Measurements from ENCODE around the gene CCDC141. TPM values are rescaled to one million over a fixed set of nuclear protein-coding genes. Genes with fewer than 3 reads are reported as not detected.

Gene CCDC141
- total and polyA plus RNA-seq, 2 donors (not counting 3 experiments of a cell fraction or from before 2014, with no cell fraction given), result not detected

GRCh38 chr2:179070895-179071294, 21.0 kb upstream of the CCDC141 start:
- H3K79me2 ChIP-seq (ENCODE audit: control insufficient read depth, insufficient read depth, low read length), result no peaks in the 10 kb centered on the region
- no peaks in the 10 kb centered on the region for H3K9me1 ChIP-seq (replicated peaks; ENCODE audit: control insufficient read depth, extremely low read depth, insufficient read depth, low read length)
- POLR2A ChIA-PET, result interaction anchor here (0.7 kb wide), 1 partner anchor 24 kb away, joined by 3 read pairs; no protein-coding TSS in a partner anchor
- H3K27ac ChIP-seq (ENCODE audit: insufficient read depth, low read depth, low read length), result no peak overlapping the region
- H3K4me1 ChIP-seq (ENCODE audit: control insufficient read depth, extremely low read depth, insufficient read depth, low read length), result no peaks in the 10 kb centered on the region
- no peak overlapping the region for H3K4me3 ChIP-seq (replicated peaks in 1 of 3; ENCODE audit: insufficient read depth in 1 of 3, low read depth in 1 of 3, low read length in 3 of 3)
- no peak for DNase-seq (ENCODE audit: low read depth, low spot score)
- no peaks in the 10 kb centered on the region for H3K27me3 ChIP-seq (ENCODE audit: control insufficient read depth in 2 of 2, insufficient read depth in 2 of 2, low read length in 2 of 2)
- H3K9ac ChIP-seq (replicated peaks; ENCODE audit: extremely low read depth, insufficient read depth, low read length), result no peak overlapping the region
- H4K20me1 ChIP-seq (replicated peaks; ENCODE audit: control insufficient read depth, extremely low read depth, insufficient read depth, low read length), result no peaks in the 10 kb centered on the region
- no peak overlapping the region for H3K4me2 ChIP-seq (ENCODE audit: insufficient read depth, low read length)
- no peak for TF ChIP-seq MYC (IDR thresholded peaks at IDR 0.05; ENCODE audit: low read depth, low read length)
- no peak for TF ChIP-seq FOS (IDR thresholded peaks at IDR 0.05; ENCODE audit: borderline replicate concordance, insufficient read depth, low read length)
- TF ChIP-seq EZH2 (IDR thresholded peaks at IDR 0.05; ENCODE audit: borderline replicate concordance, low read depth, low read length, severe bottlenecking), result no peak
- no peak for TF ChIP-seq GATA2 (IDR thresholded peaks at IDR 0.05; ENCODE audit: insufficient read depth, insufficient read length, low read depth, low read length)
- TF ChIP-seq JUN (IDR thresholded peaks at IDR 0.05; ENCODE audit: borderline replicate concordance, insufficient read depth, insufficient read length, low read depth), result no peak
- TF ChIP-seq MAX (IDR thresholded peaks at IDR 0.05; ENCODE audit: insufficient read depth, insufficient read length), result no peak
- TF ChIP-seq CTCF (IDR thresholded peaks at IDR 0.05; ENCODE audit: extremely low read depth in 1 of 2, insufficient read depth in 1 of 2, low read depth in 1 of 2, low read length in 2 of 2), result no peak
- no peak for TF ChIP-seq POLR2A (IDR thresholded peaks at IDR 0.05; ENCODE audit: low read depth, low read length)
- no peak overlapping the region for H2AFZ ChIP-seq (ENCODE audit: low read depth, low read length)
- intact Hi-C loops (cut with micrococcal nuclease) (no loop called here), dilution Hi-C loops (cut with MboI; ENCODE audit: extremely low pct_ligation_motif_present, low sequenced_read_pairs) (no loop called here)
- H3K36me3 ChIP-seq (ENCODE audit: control insufficient read depth in 2 of 2, extremely low read depth in 1 of 2, insufficient read depth in 2 of 2, low read length in 2 of 2), result no peaks in the 10 kb centered on the region
- CTCF ChIA-PET, result no interaction called here
- no TSS peak for BruUV-seq (replicated peaks)
- no peaks in the 10 kb centered on the region for H3K9me3 ChIP-seq (replicated peaks; ENCODE audit: control insufficient read depth, insufficient read depth, low read length)
- no peak for FAIRE-seq

Measured in endothelial cell of umbilical vein (primary cell).